HG03025 (cell line): ENCODE data around the gene COLEC12.

Experiments
- ATAC-seq: cut with Tn5 transposase; IDR thresholded peaks from one replicate; pipeline ENCODE4 v1.9.1; 2021; ENCODE audit warnings: mild to moderate bottlenecking, moderate library complexity; ENCODE audit not compliant: unreplicated experiment, low FRiP score

Gene COLEC12

DNA sequence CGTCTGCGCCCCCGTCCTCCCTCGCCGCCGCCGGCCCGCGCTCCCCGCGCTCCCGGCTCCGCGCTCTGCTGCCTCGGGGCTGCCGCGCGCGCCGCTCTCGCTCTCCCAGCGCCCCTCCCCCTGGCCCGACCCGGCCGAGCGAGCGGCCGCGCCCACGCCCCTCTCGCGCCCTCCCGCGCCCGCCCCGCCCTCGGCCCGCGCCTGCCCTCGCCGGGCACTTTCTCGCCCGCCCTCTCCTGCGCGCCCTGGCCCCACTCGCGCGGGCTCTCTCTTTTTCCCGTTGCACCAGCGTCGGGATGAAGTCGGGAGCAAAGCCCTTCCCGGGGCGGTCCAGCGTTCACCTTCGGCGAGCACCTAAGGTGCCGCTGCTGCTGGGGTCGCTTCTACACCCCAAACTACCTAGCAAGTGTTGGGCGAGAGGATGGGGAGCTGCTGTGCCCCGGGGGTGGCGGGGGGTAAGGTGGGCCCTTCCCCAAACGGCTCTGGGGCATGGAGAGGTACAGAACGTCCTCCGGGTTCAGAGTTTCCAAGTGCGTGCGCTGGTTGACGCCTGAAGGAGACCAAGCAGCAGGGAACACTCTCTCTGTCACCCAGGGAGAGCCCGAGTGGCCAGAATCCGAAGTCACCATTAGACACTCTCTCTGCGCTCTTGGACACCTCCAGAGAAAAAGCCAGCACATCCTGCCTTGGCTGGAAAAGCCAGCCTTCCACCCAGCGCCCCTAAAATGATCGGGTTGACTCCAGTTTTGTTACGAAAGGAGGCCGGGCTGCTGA, at the start of gene COLEC12:
Gene COLEC12, minus strand, starts transcription at position 70 of the 774 bp plus-strand sequence. CDS start 187 bp downstream, outside the sequence.
- no peak for ATAC-seq

DNA sequence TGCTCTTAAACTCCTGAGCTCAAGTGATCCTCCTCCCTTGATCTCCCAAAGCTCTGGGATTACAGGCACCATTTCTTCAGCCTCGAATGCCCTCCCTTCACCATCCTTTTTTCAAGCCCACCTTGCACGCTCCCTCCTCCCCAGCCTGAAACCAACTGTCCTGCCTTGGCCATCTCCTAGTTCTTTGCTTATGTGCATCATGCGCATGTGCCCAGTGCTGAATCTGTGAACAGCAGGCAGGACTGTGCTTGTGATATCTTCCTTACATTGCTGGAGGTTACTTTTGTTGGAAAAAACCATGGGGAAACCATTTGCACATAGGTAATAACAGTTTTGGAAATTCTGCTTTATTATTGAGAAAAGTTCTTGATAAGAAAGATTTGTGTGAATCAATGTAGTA, 49.5 kb upstream of the COLEC12 start:
- ATAC-seq: no peak

DNA sequence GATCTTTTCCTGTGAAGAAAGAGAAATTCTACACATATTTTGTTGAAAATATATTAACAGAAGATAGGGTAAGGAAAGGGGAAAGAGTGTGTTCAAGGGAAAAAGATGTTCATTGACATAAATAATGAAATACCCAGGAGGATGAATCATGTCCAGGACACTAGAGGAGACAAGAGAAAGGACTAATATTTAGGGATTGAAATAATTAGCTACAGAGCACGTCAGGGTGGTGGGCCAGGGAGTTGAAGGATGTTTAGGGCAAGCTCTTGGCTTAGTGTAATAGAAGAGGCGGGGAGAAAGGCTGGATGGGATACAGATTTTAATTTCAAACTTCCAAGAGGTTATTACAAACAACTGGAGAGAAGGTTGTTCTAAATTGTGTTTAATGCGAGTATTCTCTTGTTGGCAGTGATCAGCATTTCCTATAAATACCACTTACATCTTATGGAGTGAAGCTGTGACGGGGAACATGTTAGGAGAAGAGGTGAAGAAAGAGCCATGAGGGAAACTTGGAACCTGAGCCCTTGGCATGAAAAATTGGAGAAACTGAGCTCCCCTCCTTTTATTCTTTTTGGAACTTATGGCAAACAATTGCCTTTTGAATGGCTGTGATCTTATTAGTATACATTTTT, 43.1 kb upstream of the COLEC12 start:
- no peak for ATAC-seq

DNA sequence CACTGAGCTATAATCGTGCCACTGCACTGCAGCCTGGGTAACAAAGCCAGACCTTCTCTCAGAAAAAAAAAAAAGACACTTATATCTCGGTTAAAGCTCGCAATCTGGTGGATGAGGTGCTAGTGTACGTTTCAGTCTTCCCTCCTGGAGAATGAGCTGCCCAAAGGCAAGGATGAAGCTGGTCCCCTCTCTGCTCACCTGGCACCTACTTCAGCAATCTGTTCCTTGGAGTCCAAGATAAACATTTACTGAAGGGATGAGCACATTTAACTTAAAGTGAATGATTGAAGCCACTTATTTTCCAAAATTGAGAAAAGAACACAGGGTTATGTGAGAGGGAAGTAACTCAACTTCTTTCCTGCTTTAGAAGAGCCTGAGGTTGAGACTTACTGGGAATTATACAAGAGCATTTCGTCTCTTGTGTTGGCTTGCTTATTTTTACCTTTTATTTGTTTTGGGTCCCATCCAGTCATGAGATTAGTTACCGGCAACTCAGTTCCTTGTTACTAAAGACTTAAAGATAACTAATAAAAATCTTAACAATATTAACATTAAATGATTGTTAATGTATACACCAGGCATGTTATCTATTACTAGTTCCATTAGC, 33.6 kb upstream of the COLEC12 start:
- no peak for ATAC-seq

DNA sequence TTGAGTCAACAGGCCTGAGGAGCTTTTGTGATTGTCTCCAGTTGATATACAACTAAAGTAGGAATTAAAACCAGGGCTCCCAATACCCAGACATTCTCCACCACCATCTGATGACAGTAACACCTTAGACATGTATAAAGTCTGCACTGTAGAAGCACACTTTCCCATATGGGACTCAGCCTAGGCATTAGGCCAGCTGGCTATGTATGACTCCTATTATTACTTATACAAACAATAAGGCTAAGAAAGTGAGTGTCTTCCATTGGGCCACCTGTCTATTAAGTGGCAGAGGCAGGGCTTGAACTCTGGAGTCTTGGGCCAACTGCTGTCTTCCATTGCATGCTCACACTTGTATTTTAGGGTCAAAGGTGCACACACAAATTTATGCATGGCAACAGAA, 32.1 kb upstream of the COLEC12 start:
- ATAC-seq: no peak

DNA sequence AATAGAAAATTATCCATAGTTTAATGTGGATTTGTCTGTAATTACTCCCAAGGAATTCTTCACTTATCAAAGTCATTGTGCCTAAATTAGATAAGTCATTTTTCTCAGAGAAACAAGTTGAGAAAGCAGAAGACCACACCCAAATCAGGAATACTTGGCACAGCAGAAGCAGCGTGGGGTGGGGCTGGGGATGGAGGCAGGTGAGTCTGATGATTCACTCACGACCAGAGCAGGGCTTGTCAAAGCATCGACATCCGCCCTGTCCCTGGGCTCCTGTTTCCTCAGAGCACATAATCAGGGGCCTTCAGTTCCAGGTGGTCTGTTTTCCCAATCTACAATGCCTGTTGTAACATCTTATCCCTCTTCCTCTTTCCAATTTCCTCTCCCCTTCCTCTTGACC, 31.5 kb upstream of the COLEC12 start:
- ATAC-seq: no peak

DNA sequence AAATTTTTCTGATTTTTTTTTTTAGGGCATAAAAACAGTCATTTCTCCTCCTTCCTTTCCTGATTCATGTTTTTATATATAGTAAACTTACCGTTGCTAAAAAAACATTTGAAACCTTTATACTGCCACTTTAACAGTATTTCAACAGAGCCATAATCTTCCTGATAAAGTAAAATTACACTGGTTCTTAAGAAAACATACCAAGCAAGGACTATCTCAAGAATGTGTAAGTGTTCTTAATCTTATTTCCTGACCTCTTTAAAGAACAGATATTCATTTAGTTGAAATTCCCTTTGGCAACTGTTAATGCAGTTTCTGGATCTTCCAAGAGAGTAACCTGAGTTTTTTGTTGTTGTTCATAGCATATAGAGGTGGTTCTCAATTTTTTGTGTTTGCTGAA, 26.6 kb upstream of the COLEC12 start:
- no peak for ATAC-seq

DNA sequence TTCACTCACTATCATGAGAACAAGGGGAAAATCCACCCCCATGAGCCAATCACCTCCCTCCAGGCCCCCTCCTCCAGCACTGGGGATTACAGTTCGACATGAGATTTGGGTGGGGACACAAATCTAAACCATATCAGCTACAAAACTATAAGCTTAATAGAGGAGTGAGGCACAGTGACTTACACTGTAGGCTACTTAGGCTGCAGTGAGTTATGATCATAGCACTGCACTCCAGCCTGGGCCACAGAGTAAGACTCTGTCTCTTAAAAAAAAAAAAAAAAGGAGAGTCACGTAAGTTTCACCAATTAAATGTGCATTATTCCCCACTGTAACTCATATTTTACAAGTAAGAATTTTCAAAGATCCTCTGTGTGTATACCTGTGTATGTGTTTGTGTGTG, 26.2 kb upstream of the COLEC12 start:
- ATAC-seq: no peak

DNA sequence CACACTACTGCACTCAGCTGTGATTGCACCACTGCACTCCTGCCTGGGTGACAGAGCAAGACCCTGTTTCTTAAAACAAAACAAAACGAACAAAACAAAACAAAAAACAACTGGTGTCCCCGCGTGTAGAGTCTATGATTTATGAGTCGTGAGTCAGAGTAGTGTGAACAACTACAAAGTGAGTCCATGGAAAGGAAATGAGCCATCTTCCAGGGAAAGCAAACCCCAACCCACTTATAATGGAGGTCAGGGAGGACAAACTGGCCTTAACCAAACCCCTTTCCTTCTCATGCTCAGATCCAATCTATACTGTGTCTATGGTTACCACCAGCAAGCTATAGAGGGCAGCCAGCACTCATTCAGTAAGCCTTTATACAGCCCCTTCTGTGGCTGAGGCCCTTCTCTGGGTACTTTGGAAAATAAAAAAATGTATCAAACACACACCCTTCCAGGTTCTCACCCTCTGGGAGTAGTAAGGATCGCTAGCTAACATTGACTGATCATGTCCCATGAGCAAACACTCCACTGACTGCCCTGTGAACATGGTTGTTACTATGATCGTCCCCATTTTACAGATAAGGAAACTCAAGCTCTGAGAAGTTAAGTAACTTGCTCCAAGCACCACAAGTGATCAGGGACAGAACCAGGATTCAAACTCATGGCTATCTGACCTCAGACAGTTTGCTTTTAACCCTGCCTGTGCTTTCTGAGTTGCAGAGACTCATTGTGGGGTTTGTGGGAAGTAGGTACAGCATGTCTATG, 24.7 kb upstream of the COLEC12 start:
- no peak for ATAC-seq

DNA sequence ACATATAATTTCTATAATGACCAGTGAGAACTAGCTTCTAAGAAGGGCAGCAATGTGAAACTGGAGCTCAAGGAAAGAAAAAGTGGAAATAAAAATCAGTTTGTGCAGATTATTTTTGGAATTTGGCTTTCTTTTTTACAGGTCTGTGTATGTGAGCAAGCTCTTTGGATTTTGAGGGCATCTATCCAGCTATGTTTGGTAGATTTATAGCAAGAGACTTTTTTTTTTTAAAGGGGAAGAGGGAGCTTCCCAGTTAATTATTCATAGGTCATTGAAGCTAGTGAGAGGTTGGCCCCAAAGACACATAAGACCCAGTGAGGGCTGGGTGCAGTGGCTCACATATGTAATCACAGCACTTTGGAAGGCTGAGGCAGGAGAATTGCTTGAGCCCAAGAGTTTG, 24.0 kb upstream of the COLEC12 start:
- no peak for ATAC-seq

DNA sequence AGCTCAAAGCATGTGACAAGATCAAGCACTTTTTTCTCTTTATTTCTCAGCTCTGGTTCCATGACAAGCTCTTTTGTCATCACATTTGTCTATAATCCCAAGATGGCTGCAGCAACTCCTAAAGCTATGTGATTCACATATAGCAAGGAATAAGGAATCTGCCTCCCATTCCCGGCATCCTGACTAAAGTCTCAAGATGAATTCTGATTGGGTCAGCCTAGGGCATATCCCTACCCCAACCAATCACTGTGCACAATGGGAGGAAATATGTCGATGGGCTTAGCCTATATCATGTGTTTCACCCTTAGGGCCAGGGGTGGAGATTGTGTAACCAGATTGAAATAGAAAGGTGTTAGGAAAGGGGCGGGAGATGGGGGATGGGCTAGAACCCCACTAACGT, 23.1 kb upstream of the COLEC12 start:
- no peak for ATAC-seq

DNA sequence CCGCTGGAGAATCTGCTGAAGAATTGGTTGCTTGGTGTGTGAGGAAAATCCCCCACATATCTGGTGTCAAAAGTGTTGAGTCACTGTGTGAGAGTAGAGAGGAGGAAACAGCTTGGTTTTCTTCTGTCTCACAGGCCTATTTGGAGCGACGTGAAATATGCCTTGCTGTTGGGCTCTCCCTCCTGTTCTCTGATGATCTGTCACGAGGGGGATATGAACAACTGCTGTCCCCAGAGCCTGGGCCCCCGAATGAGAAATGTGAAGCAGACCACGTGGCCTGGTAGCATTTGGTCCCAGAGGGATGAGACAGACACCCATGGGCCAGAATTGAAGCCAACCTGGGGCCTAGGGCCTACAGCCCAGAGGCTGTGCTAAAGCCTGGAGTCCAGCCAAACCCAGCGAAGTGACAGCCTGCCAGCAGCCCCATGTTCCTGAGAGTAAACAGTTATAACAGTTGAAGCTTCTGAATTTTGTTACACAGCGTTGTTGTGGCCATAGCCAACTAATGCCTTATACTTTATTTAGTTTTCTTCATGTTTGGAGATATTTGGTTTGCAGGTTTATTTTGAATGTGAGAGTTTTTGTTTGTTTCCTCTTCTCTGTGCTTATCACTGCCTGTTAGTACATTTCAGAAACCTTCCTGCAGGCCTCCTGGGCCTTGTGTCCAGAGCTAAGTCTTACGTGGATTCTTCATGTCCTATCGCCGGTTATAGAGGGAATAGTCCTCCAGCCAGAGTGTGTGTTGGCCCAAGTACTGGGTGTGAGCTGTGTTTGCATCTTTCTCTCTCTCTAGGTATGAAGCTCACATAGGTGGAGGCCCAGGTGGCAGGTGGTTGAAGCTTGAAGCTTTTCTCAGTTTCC, 18.7 kb upstream of the COLEC12 start:
- peak; percentile 93 for ATAC-seq

DNA sequence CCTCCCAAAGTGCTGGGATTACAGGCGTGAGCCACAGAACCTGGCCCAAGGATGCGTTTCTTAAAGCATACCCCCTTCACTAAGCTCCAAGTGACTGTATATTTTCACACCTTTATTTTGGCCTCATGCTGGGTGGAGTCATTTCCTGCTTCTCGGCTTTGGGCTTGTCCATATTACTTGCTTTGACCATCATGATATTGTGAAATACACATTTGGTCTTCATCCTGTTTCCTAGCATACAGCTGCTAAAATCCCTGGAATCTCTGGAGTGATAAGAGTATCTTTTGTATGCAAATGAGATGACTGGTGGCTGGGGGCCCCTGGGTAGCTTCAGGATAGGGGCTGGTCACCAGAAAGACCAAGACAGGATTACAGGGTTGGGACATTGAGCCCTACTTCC, 17.6 kb upstream of the COLEC12 start:
- no peak for ATAC-seq

DNA sequence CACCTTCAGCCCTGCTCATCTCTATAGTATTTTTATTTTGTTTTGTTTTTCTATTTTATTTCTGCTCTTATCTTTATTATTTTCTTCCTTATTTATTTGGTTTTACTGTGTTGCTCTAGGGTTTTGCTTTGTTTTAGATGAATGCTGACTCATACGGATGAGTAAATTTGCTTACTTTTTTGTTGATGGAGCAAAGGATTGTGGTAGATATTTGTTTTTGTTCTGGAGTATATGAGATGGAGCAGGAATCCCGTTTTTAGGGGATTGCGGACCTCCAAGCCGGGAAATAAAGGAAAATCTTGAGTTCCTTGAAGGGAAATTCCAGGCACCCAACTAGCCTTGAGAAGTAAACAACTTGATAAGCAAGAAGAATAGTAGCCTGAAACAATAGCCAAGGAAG, 15.3 kb upstream of the COLEC12 start:
- no peak for ATAC-seq

DNA sequence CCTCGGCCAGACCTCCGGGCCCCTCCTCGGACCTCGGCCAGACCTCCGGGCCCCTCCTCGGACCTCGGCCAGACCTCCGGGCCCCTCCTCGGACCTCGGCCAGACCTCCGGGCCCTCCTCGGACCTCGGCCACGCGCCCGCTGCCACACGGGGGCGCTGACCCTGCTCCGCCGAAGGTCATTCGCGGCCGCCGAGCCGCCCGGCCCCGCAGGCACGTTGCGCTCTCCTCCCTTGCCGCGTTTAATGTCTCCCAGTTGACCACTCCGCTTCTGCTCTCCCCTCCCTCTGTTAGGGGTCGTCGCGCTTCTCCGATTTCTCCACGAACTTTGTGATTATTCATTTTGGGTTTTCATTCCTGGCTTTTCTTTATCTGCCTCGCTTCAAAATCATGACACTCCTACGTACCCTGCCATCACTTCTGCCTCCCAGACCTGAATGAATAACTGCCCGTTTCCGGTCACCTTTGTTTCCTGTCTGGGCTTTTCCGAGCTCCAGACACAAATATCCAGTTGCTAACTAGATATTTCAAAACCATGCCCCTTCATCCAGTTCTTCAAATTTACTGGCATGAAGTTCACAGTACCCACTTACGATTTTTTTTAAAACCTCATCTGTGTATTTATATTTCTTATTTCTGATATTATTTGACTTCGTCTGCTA, 14.8 kb upstream of the COLEC12 start:
- no peak for ATAC-seq

DNA sequence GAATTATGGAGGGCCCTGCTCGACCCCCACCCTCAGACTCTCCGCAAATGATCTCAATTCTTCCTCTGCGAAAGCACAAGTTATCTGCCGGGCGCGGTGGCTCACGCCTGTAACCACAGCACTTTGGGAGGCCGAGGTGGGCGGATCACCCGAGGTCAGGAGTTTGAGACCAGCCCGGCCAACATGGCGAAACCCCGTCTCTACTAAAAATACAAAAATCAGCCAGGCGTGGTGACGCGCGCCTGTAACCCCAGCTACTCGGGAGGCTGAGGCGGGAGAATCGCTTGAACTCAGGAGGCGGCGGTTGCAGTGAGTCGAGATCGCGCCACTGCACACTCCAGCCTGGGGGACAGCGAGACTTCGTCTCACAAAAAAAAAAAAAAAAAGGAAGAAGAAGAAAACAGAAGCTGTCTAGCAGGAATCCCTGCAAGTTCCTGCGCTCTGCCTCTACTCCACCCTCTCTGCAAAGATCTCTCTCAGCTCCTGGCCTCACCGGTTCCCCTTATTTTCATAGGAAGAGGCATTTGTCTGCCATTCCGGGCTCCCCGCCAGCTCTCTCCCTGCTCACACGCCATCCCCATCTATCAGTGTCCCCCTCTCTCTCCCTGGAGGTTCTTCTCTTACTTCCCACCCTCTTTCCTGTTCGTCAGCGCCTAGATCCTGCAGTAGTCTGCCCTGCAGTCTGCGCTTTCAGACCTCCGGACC, 13.5 kb upstream of the COLEC12 start:
- ATAC-seq: no peak

DNA sequence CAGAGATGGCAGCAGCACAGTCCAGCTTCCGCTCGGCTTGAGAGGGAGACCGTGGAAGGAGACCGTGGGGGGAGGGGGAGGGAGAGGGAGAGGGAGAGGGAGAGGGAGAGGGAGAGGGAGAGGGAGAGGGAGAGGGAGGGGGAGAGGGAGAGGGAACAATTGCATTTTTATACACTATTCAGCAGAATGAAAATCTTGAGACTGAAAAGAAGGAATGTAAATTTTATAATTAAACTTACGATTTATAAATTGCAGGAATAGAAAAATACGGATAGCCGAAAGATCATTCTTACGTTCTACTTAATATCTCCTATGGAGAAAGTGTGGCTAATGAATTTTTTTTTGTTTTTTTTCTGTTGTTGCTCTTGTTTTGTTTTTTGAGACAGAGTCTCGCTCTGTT, 12.5 kb upstream of the COLEC12 start:
- no peak for ATAC-seq

DNA sequence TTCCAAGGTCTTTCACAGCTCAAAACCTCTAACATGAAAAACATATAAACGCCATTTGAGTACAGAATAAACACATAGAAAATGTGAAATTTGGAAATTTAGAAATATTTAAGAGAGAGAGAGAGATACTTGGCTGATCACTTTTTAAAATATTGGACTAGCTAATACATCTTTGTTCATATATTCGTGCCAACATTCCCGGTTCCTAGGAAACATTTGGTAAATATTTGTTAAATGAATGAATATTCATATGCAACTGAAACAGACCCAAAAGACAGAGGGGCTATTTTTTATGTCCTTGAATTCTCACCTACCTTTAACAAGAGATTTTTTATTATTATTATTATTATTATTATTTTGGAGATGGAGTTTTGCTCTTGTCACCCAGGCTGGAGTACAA, 8.3 kb upstream of the COLEC12 start:
- no peak for ATAC-seq

DNA sequence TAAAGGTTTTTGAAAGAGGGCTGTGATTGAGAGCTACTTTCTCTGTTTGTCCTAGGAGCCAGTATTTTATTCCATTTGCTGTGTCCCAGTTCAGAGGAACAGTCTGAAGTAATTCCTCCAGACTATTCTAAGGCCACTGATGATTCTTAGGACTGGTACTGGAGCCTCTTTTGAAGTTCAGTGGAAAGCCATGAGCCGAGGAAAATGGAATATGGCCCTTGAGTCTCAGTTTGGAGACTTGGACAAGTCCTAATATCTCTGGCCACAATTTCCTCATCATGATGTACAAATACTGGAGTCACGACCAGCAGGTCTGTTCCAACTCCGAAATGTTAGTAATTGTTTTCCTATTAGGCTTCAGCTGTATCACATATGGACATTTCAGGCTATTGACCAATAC, 7.1 kb upstream of the COLEC12 start:
- no peak for ATAC-seq
